H1 (cell line): ENCODE data around the gene COL8A2.

ENCODE experiments used
- ASH2L ChIP-seq: fragments of 200-600, 300-600 bp; sonication (generic); IDR thresholded peaks from one replicate; pipeline ENCODE4 v1.7.1; 2017; ENCODE audit warnings: low read length
- ATF3 ChIP-seq: IDR thresholded peaks from 2 replicates; pipeline ENCODE4 v1.6.1; 2011; ENCODE audit warnings: low read depth, mild to moderate bottlenecking, low read length; ENCODE audit not compliant: insufficient read depth
- CHD2 ChIP-seq: IDR thresholded peaks from 2 replicates; pipeline ENCODE4 v1.6.1; 2012; ENCODE audit warnings: low read length, improper control_type of control experiment
- CTCF ChIP-seq, 3 experiments: IDR thresholded peaks; 1 replicate in 2 of 3; 2 replicates in 1 of 3; pipeline versions ENCODE4 v1.5.1 to v1.6.1; 2011; ENCODE audit warnings: low read length in 3 of 3, mild to moderate bottlenecking in 3 of 3, inconsistent platforms in 2 of 3, low read depth in 1 of 3, moderate library complexity in 1 of 3; ENCODE audit not compliant: insufficient read depth in 1 of 3; ENCODE audit errors: control extremely low read depth in 1 of 3
- KDM4A ChIP-seq: IDR thresholded peaks from one replicate; pipeline ENCODE4 v1.7.1; 2012; ENCODE audit warnings: low read depth, mild to moderate bottlenecking, moderate library complexity, low read length, inconsistent platforms; ENCODE audit not compliant: severe bottlenecking
- MAX ChIP-seq: IDR thresholded peaks from 2 replicates; pipeline ENCODE4 v1.6.1; 2012; ENCODE audit warnings: inconsistent platforms
- POLR2A ChIP-seq, 2 experiments: IDR thresholded peaks; 1 replicate in 1 of 2; 2 replicates in 1 of 2; pipeline ENCODE4 v1.6.1; 2011; ENCODE audit warnings: low read depth in 2 of 2, low read length in 2 of 2, mild to moderate bottlenecking in 2 of 2; ENCODE audit errors: control extremely low read depth in 1 of 2
- RAD21 ChIP-seq, 2 experiments: IDR thresholded peaks in 1 of 2; conservative IDR thresholded peaks in 1 of 2; 2 replicates each; pipeline ENCODE4 v1.6.1; 2011; ENCODE audit warnings: low read depth in 2 of 2, low read length in 2 of 2, improper control_type of control experiment in 1 of 2, inconsistent platforms in 1 of 2, mild to moderate bottlenecking in 1 of 2, moderate library complexity in 1 of 2
- SIN3A ChIP-seq, 2 experiments: IDR thresholded peaks in 1 of 2; conservative IDR thresholded peaks in 1 of 2; 2 replicates each; pipeline ENCODE4 v1.6.1; 2011 to 2012; ENCODE audit warnings: low read length in 2 of 2, improper control_type of control experiment in 1 of 2, low read depth in 1 of 2, mild to moderate bottlenecking in 1 of 2
- SP2 ChIP-seq: IDR thresholded peaks from 2 replicates; pipeline ENCODE4 v1.6.1; 2012; ENCODE audit warnings: mild to moderate bottlenecking, low read length, inconsistent platforms
- TCF12 ChIP-seq: IDR thresholded peaks from 2 replicates; pipeline ENCODE4 v1.6.1; 2011; ENCODE audit warnings: low read depth, mild to moderate bottlenecking, low read length

- TF ChIP-seq SP2, result no peak
- TF ChIP-seq ASH2L, result no peak
- TF ChIP-seq POLR2A (IDR thresholded peaks at IDR 0.05; ENCODE audit: control extremely low read depth in 1 of 2, low read depth in 2 of 2, low read length in 2 of 2), result no peak
- no peak for TF ChIP-seq CTCF (IDR thresholded peaks at IDR 0.05; ENCODE audit: control extremely low read depth in 1 of 3, insufficient read depth in 1 of 3, low read depth in 1 of 3, low read length in 3 of 3)
- no peak for TF ChIP-seq KDM4A
- TF ChIP-seq ATF3, result no peak
- no peak for TF ChIP-seq SIN3A (conservative IDR thresholded peaks at IDR 0.05 in 1 of 2, IDR thresholded peaks at IDR 0.05 in 1 of 2; ENCODE audit: low read depth in 1 of 2, low read length in 2 of 2)
- no peak for TF ChIP-seq RAD21 (IDR thresholded peaks at IDR 0.05 in 1 of 2, conservative IDR thresholded peaks at IDR 0.05 in 1 of 2; ENCODE audit: low read depth in 2 of 2, low read length in 2 of 2)
- no peak for TF ChIP-seq MAX
- no peak for TF ChIP-seq CHD2
- TF ChIP-seq TCF12, result no peak
Observed at GRCh38 chr1:36051821-36052220, 73.2 kb downstream of the COL8A2 start.
